GM21360 (cell line): Measurements from ENCODE around the gene STKLD1.
"Not testable (repeated sequence)": the region's sequence is repeated elsewhere in the genome, so short reads cannot be mapped to it uniquely, and the experiment has no call there.

Experiments
- ATAC-seq: cut with Tn5 transposase; IDR thresholded peaks from one replicate; pipeline ENCODE4 v1.9.1; 2021; ENCODE audit warnings: mild to moderate bottlenecking, moderate library complexity; ENCODE audit not compliant: unreplicated experiment

STKLD1 gene

GRCh38 chr9:133436681-133437080 lies 60.5 kb downstream of the STKLD1 start:
- ATAC-seq = no peak

- no peak for ATAC-seq
Observed at GRCh38 chr9:133437753-133438531, 61.8 kb downstream of the STKLD1 start.

- ATAC-seq = no peak
Observed at GRCh38 chr9:133439337-133439736, 63.2 kb downstream of the STKLD1 start.

GRCh38 chr9:133440874-133441273 lies 64.7 kb downstream of the STKLD1 start:
- ATAC-seq = no peak

- ATAC-seq = no peak
Observed at GRCh38 chr9:133441571-133441970, 65.4 kb downstream of the STKLD1 start.

- no peak for ATAC-seq
Observed at GRCh38 chr9:133443248-133443647, 67.1 kb downstream of the STKLD1 start.

GRCh38 chr9:133443982-133444381 lies 67.8 kb downstream of the STKLD1 start:
- ATAC-seq = no peak

- no peak for ATAC-seq
Observed at GRCh38 chr9:133445293-133445969, 69.3 kb downstream of the STKLD1 start.

- ATAC-seq = no peak
Observed at GRCh38 chr9:133448487-133448972, 72.4 kb downstream of the STKLD1 start.

GRCh38 chr9:133449760-133450159 lies 73.6 kb downstream of the STKLD1 start:
- no peak for ATAC-seq

GRCh38 chr9:133451865-133452264 lies 75.7 kb downstream of the STKLD1 start:
- not testable (repeated sequence) for ATAC-seq

GRCh38 chr9:133452562-133452961 lies 76.4 kb downstream of the STKLD1 start:
- ATAC-seq = no peak

- no peak for ATAC-seq
Observed at GRCh38 chr9:133453651-133454050, 77.5 kb downstream of the STKLD1 start.

GRCh38 chr9:133454325-133454724 lies 78.2 kb downstream of the STKLD1 start:
- ATAC-seq = no peak

- ATAC-seq = no peak
Observed at GRCh38 chr9:133454943-133455673, 78.9 kb downstream of the STKLD1 start.
